NCI-H2227 treated with DMSO at 0.1 percent for 48 hours (cell line): ENCODE results near the gene CNN3.

Experiments
- DNase-seq: peaks from one replicate; lab custom pipeline; 2025; lab: John Stamatoyannopoulos, UW

The CNN3 gene

GRCh38 chr1:94856004-94856403 lies 70.9 kb downstream of the CNN3 start:
- no peak for DNase-seq

- DNase-seq = no peak
Measured at GRCh38 chr1:94855307-94855700, 71.6 kb downstream of the CNN3 start.

- DNase-seq = peak; percentile 90
Measured at GRCh38 chr1:94854458-94855306, 72.2 kb downstream of the CNN3 start.

- DNase-seq = no peak
Measured at GRCh38 chr1:94852788-94853187, 74.1 kb downstream of the CNN3 start.

- DNase-seq = no peak
Measured at GRCh38 chr1:94851571-94851970, 75.3 kb downstream of the CNN3 start.
